Ovary (tissue), 9 donors: ENCODE data around the gene SLC6A1. TPM values are rescaled to one million over a fixed set of nuclear protein-coding genes. Genes with fewer than 3 reads are reported as not detected.

Source experiments
- DNase-seq, 5 donors: peaks; one replicate each; pipeline ENCODE4 v3.0.0-alpha.2; 2019 to 2020
- H3K27ac ChIP-seq, 2 donors: fragments of 200-600 bp; one replicate each; pipeline versions ENCODE4 v1.5.1 to v1.8.0; 2019 to 2022
- H3K27me3 ChIP-seq: fragments of 200-600 bp; one replicate; pipeline ENCODE4 v1.8.0; 2022
- H3K36me3 ChIP-seq: fragments of 200-600 bp; sonication (generic); one replicate; pipeline ENCODE4 v1.5.1; 2019
- H3K4me1 ChIP-seq: one replicate; pipeline ENCODE4 v1.8.1; 2013; ENCODE audit warnings: mild to moderate bottlenecking, moderate library complexity; ENCODE audit not compliant: insufficient read depth
- H3K4me3 ChIP-seq: fragments of 200-600 bp; sonication (generic); one replicate; pipeline ENCODE4 v1.5.1; 2017
- H3K9me3 ChIP-seq, 2 donors: fragments of 200-600 bp in 1 of 2; sonication (generic) in 1 of 2; one replicate each; pipeline versions ENCODE4 v1.5.1 to v1.8.1; 2013 to 2019; ENCODE audit warnings: mild to moderate bottlenecking in 1 of 2, moderate library complexity in 1 of 2
- CTCF ChIP-seq, 3 donors: fragments of 450-650 bp in 2 of 3; fragments of 200-600 bp in 1 of 3; IDR thresholded peaks; one replicate each; pipeline versions ENCODE4 v1.5.1 to v1.8.0; 2016 to 2022; ENCODE audit warnings: antibody characterized with exemption in 3 of 3, mild to moderate bottlenecking in 1 of 3
- EP300 ChIP-seq: sonication (generic); formaldehyde crosslinking; IDR thresholded peaks from one replicate; pipeline ENCODE4 v1.6.1; 2017; ENCODE audit warnings: antibody characterized with exemption
- POLR2A ChIP-seq: fragments of 450-650 bp; IDR thresholded peaks from one replicate; pipeline ENCODE4 v1.6.1; 2017; ENCODE audit warnings: antibody characterized with exemption, mild to moderate bottlenecking, moderate library complexity
- WGBS, 3 donors: extraction: QIAGEN DNeasy Blood & Tissue Kit in 1 of 3; methylation state at CpG; one replicate each; pipeline versions ENCODE4 v1.1.5 to v1.1.7; 2013 to 2017; 5-methylcytosine and 5-hydroxymethylcytosine counted together
- intact Hi-C, 4 donors: fragments of 100-400 bp; cut with DNase I; formaldehyde crosslinking; loops; one replicate each; pipeline versions ENCODE4 v1.11.0 to v1.15.1; 2022 to 2023
- polyA plus RNA-seq, 2 donors: library from polyadenylated mRNA; stranded (reverse); fragments of 200-250 nt in 1 of 2; fragments of 350-450 nt in 1 of 2; fragmentation: Illumina TruSeq in 1 of 2; extraction: RNeasy Lipid Tissue Mini Kit (QIAGEN cat#74804) in 1 of 2; gene quantifications; one replicate each; pipeline ENCODE4 v1.2.3, GENCODE V29; 2013 to 2014
- total RNA-seq, 7 donors: library from RNA; depleted of rRNA in 2 of 7; stranded (reverse); fragments of >200 nt in 2 of 7; fragmentation: NEBNext Ultra II Directional in 3 of 7; extraction: Animal tissue kit (Norgen Biotek cat#: 25700) in 3 of 7; gene quantifications; one replicate each; pipeline versions ENCODE4 v1.1.0 to v1.2.4, GENCODE V29; 2016 to 2023
- donor health status: DM: no; HTN: no; CAD: no; lungs with moderate emphysema.
- donor health status: DM: no; HTN: no; CAD: no.
- donor health status: Bipolar disorder and iron deficiency.
- donor health status: DM: yes; HTN: yes; CAD: no.
- donor health status: DM: no; HTN: no; CAD: no.
- donor health status: DM: yes; HTN: yes; CAD: no.

The SLC6A1 gene
- total and polyA plus RNA-seq, 9 donors, result 0.23 to 3.3 (median 1.2) TPM

- H3K4me1 ChIP-seq, result no peaks in the 10 kb centered on the region
Measured at GRCh38 chr3:10999221-11000107, 6.9 kb downstream of the SLC6A1 start.

GRCh38 chr3:11000528-11000927 is 8.0 kb downstream of the SLC6A1 start:
- Histone ChIP-seq H3K27me3 (no peaks in the 10 kb centered on the region), H3K9me3 (no peaks in the 10 kb centered on the region), H3K4me1 (no peaks in the 10 kb centered on the region), H3K27ac (no peak overlapping the region), H3K36me3 (no peaks in the 10 kb centered on the region), H3K4me3 (no peak overlapping the region)
- intact Hi-C loops, result no loop called here
- WGBS, 3 donors, result 56 to 82% (median 69%) methylated on average over 2 of the region's 2 CpGs
- TF ChIP-seq CTCF (IDR thresholded peaks at IDR 0.05) (no peak), EP300 (no peak), POLR2A (no peak)
- DNase-seq, result no peak

More at GRCh38 chr3:10999221-11000107, 6.9 kb downstream of the SLC6A1 start:
- DNase-seq, result no peak
- WGBS, 3 donors, result 55 to 61% (median 59%) methylated on average over 15 of the region's 15 CpGs
- H3K4me3 ChIP-seq, result no peak overlapping the region
- H3K27me3 ChIP-seq, result no peaks in the 10 kb centered on the region
- intact Hi-C loops, result no loop called here
- no peak overlapping the region for H3K27ac ChIP-seq
- H3K9me3 ChIP-seq, result no peaks in the 10 kb centered on the region
- TF ChIP-seq CTCF (IDR thresholded peaks at IDR 0.05), result no peak
- no peak for TF ChIP-seq POLR2A
- no peak for TF ChIP-seq EP300
- no peaks in the 10 kb centered on the region for H3K36me3 ChIP-seq

- intact Hi-C loops, result no loop called here
- Histone ChIP-seq H3K27me3 (no peaks in the 10 kb centered on the region), H3K4me1 (no peaks in the 10 kb centered on the region), H3K36me3 (no peaks in the 10 kb centered on the region), H3K27ac (no peak overlapping the region), H3K4me3 (no peak overlapping the region), H3K9me3 (no peaks in the 10 kb centered on the region)
- no peak for TF ChIP-seq EP300
- WGBS, 3 donors, result 36 to 47% (median 44%) methylated on average over 11 of the region's 11 CpGs
- DNase-seq, result peak in 1 of 5 donors; percentile 53
Measured at GRCh38 chr3:11001020-11001657, 8.6 kb downstream of the SLC6A1 start.

GRCh38 chr3:11001658-11002021 is 9.1 kb downstream of the SLC6A1 start:
- no peak for DNase-seq
- Histone ChIP-seq H3K9me3 (no peaks in the 10 kb centered on the region), H3K4me3 (no peak overlapping the region), H3K27me3 (no peaks in the 10 kb centered on the region), H3K36me3 (no peaks in the 10 kb centered on the region), H3K27ac (no peak overlapping the region), H3K4me1 (no peaks in the 10 kb centered on the region)
- intact Hi-C loops, result no loop called here
- no peak for TF ChIP-seq CTCF (IDR thresholded peaks at IDR 0.05)
- TF ChIP-seq POLR2A, result no peak
- TF ChIP-seq EP300, result no peak
- WGBS, 3 donors, result 45 to 58% (median 50%) methylated on average over 3 of the region's 3 CpGs

- Histone ChIP-seq H3K36me3 (no peaks in the 10 kb centered on the region), H3K27ac (no peak overlapping the region), H3K9me3 (no peaks in the 10 kb centered on the region), H3K27me3 (no peaks in the 10 kb centered on the region), H3K4me1 (no peaks in the 10 kb centered on the region), H3K4me3 (no peak overlapping the region)
- WGBS, 3 donors, result 29 to 37% (median 36%) methylated on average over 5 of the region's 5 CpGs
- peak in 1 of 5 donors; percentile 26 for DNase-seq
- intact Hi-C loops, result no loop called here
- TF ChIP-seq POLR2A (no peak), EP300 (no peak), CTCF (IDR thresholded peaks at IDR 0.05) (no peak)
Measured at GRCh38 chr3:11002371-11002807, 9.8 kb downstream of the SLC6A1 start.
